Sigmoid colon (tissue), 3 donors: Measurements from ENCODE around the gene TECRL.

Experiments
- CTCF ChIP-seq, 4 experiments: fragments of 450-650 bp in 3 of 4; fragments of 200-600 bp in 1 of 4; IDR thresholded peaks; one replicate each; pipeline ENCODE4 v1.5.1; 2016 to 2019; ENCODE audit warnings: antibody characterized with exemption in 4 of 4, mild to moderate bottlenecking in 3 of 4, moderate library complexity in 2 of 4
- POLR2A ChIP-seq, 2 donors: fragments of 450-650 bp; IDR thresholded peaks; one replicate each; pipeline ENCODE4 v1.6.1; 2016; ENCODE audit warnings: antibody characterized with exemption in 2 of 2, mild to moderate bottlenecking in 2 of 2, moderate library complexity in 2 of 2

GRCh38 chr4:64251781-64252180 lies 157.5 kb downstream of the TECRL start:
- TF ChIP-seq CTCF (IDR thresholded peaks at IDR 0.05): no peak
- no peak for TF ChIP-seq POLR2A (IDR thresholded peaks at IDR 0.05)
